Epithelial cell of proximal tubule (primary cell): ENCODE results near the gene TBXA2R. TPM values are rescaled to one million over a fixed set of nuclear protein-coding genes. Genes with fewer than 3 reads are reported as not detected.

Experiments used
- DNase-seq: peaks from one replicate; pipeline ENCODE4 v3.0.0-alpha.2; 2011; ENCODE audit warnings: low read depth
- H3K4me3 ChIP-seq: 2 replicates; pipeline ENCODE4 v1.5.1; 2011; ENCODE audit warnings: low read depth, mild to moderate bottlenecking, low read length
- total RNA-seq: library from RNA; depleted of rRNA; stranded (reverse); fragments of >200 nt; gene quantifications from 2 replicates; pipeline ENCODE4 v1.2.3, GENCODE V29; 2015
- TF ChIP-seq, protein P1 (sequence below): conservative IDR thresholded peaks from 2 replicates; pipeline ENCODE4 v1.5.1; 2012; ENCODE audit warnings: low read depth, mild to moderate bottlenecking, low read length

The TBXA2R gene
- total RNA-seq, 1 donor from 2014 or later: 0.17 TPM

- TF ChIP-seq, protein P1, sequence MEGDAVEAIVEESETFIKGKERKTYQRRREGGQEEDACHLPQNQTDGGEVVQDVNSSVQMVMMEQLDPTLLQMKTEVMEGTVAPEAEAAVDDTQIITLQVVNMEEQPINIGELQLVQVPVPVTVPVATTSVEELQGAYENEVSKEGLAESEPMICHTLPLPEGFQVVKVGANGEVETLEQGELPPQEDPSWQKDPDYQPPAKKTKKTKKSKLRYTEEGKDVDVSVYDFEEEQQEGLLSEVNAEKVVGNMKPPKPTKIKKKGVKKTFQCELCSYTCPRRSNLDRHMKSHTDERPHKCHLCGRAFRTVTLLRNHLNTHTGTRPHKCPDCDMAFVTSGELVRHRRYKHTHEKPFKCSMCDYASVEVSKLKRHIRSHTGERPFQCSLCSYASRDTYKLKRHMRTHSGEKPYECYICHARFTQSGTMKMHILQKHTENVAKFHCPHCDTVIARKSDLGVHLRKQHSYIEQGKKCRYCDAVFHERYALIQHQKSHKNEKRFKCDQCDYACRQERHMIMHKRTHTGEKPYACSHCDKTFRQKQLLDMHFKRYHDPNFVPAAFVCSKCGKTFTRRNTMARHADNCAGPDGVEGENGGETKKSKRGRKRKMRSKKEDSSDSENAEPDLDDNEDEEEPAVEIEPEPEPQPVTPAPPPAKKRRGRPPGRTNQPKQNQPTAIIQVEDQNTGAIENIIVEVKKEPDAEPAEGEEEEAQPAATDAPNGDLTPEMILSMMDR: no peak
- H3K4me3 ChIP-seq: no peak overlapping the region
- no peak for DNase-seq
These were observed 6.4 kb upstream of the TBXA2R start for GRCh38 chr19:3612901-3613741.

- TF ChIP-seq, protein P1: no peak
- DNase-seq: no peak
- H3K4me3 ChIP-seq: no peak overlapping the region
These were observed 5.7 kb upstream of the TBXA2R start for GRCh38 chr19:3612330-3612729.

DNA sequence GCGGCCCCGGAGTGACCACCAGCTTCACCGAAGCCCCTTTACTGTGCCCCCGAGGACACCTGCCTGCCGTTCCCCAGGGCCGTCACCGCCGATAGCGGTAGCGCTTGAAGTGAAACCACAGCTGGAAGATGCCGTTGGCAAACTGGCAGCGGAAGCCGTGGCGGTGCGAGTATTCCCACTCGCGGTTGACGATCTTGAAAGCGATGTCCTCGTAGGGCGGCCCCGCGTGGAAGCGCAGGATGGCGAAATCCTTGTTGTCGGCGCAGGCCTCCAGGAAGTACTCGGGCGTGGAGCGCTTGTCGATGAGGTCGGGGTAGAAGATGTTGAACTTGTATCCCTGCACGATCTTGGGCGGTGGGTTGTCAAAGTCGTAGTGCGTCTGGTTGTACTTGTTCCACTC, 5.2 kb upstream of the TBXA2R start:
- TF ChIP-seq, protein P1: no peak
- no peak overlapping the region for H3K4me3 ChIP-seq
- no peak for DNase-seq

GRCh38 chr19:3610745-3611717, 4.4 kb upstream of the TBXA2R start:
- TF ChIP-seq, protein P1: no peak
- DNase-seq: no peak
- H3K4me3 ChIP-seq: no peak overlapping the region

GRCh38 chr19:3609779-3610719, 3.4 kb upstream of the TBXA2R start:
- TF ChIP-seq, protein P1: no peak
- DNase-seq: no peak
- no peak overlapping the region for H3K4me3 ChIP-seq

GRCh38 chr19:3608750-3609322, 2.2 kb upstream of the TBXA2R start:
- TF ChIP-seq, protein P1: no peak
- no peak overlapping the region for H3K4me3 ChIP-seq
- DNase-seq: no peak
